ENCODE measurements around the gene PCDHGC4. TPM values are rescaled to one million over a fixed set of nuclear protein-coding genes. Genes with fewer than 3 reads are reported as not detected.

PCDHGC4 gene
- total RNA-seq, 1 donor from 2014 or later: 2.8 TPM

GRCh38 chr5:141490771-141491170 is 5.9 kb downstream of the PCDHGC4 start:
- Mint-ChIP-seq H3K4me3 (ENCODE audit: unreplicated experiment) (no peak overlapping the region), H3K27me3 (ENCODE audit: unreplicated experiment) (no peaks in the 10 kb centered on the region), H3K9me3 (ENCODE audit: unreplicated experiment) (no peaks in the 10 kb centered on the region), H3K4me1 (ENCODE audit: unreplicated experiment) (peaks cover 34% of the 10 kb centered on the region), H3K27ac (ENCODE audit: unreplicated experiment) (no peak overlapping the region), H3K36me3 (ENCODE audit: unreplicated experiment) (peaks cover 21% of the 10 kb centered on the region)
- TF ChIP-seq CTCF (IDR thresholded peaks at IDR 0.05): no peak
- DNase-seq (ENCODE audit: extremely low spot score, unreplicated experiment): no peak

- Mint-ChIP-seq H3K27me3 (ENCODE audit: unreplicated experiment) (no peaks in the 10 kb centered on the region), H3K4me1 (ENCODE audit: unreplicated experiment) (peaks cover 42% of the 10 kb centered on the region), H3K9me3 (ENCODE audit: unreplicated experiment) (no peaks in the 10 kb centered on the region), H3K36me3 (ENCODE audit: unreplicated experiment) (peaks cover 17% of the 10 kb centered on the region), H3K4me3 (ENCODE audit: unreplicated experiment) (no peak overlapping the region), H3K27ac (ENCODE audit: unreplicated experiment) (no peak overlapping the region)
- TF ChIP-seq CTCF (IDR thresholded peaks at IDR 0.05): no peak
- no peak for DNase-seq (ENCODE audit: extremely low spot score, unreplicated experiment)
Measured at GRCh38 chr5:141491323-141492167, 6.7 kb downstream of the PCDHGC4 start.

- no peak for TF ChIP-seq CTCF (IDR thresholded peaks at IDR 0.05)
- Mint-ChIP-seq H3K9me3 (ENCODE audit: unreplicated experiment) (no peaks in the 10 kb centered on the region), H3K27me3 (ENCODE audit: unreplicated experiment) (no peaks in the 10 kb centered on the region), H3K4me1 (ENCODE audit: unreplicated experiment) (peaks cover 47% of the 10 kb centered on the region), H3K36me3 (ENCODE audit: unreplicated experiment) (peaks cover 12% of the 10 kb centered on the region), H3K27ac (ENCODE audit: unreplicated experiment) (no peak overlapping the region), H3K4me3 (ENCODE audit: unreplicated experiment) (no peak overlapping the region)
- DNase-seq (ENCODE audit: extremely low spot score, unreplicated experiment): no peak
Measured at GRCh38 chr5:141492168-141492885, 7.5 kb downstream of the PCDHGC4 start.

GRCh38 chr5:141493500-141494422 is 8.9 kb downstream of the PCDHGC4 start:
- peaks cover 17% of the 10 kb centered on the region for H3K36me3 Mint-ChIP-seq (ENCODE audit: unreplicated experiment)
- no peaks in the 10 kb centered on the region for H3K9me3 Mint-ChIP-seq (ENCODE audit: unreplicated experiment)
- peak overlapping the region; percentile 91 for H3K27ac Mint-ChIP-seq (ENCODE audit: unreplicated experiment)
- H3K27me3 Mint-ChIP-seq (ENCODE audit: unreplicated experiment): no peaks in the 10 kb centered on the region
- H3K4me1 Mint-ChIP-seq (ENCODE audit: unreplicated experiment): peaks cover 54% of the 10 kb centered on the region
- no peak overlapping the region for H3K4me3 Mint-ChIP-seq (ENCODE audit: unreplicated experiment)
- no peak for TF ChIP-seq CTCF (IDR thresholded peaks at IDR 0.05)
- DNase-seq (ENCODE audit: extremely low spot score, unreplicated experiment): no peak
